IMR-90 (cell line): Measurements from ENCODE around the gene TINCR. TPM values are rescaled to one million over a fixed set of nuclear protein-coding genes. Genes with fewer than 3 reads are reported as not detected.

Experiments used
- ATAC-seq: fragments of 200-7000 bp; cut with Tn5 transposase; 2 replicates; pipeline ENCODE4 v1.9.1; 2020; ENCODE audit warnings: low read depth, mild to moderate bottlenecking, moderate library complexity
- BruUV-seq: library from RNA; stranded (reverse); fragments of 400-500 nt; replicated peaks from 2 replicates; lab custom pipeline; 2021; lab: Mats Ljungman, UMichigan
- CTCF ChIA-PET: fragments of 300-600 bp; formaldehyde crosslinking; extraction: SDS; loops from one replicate; lab custom pipeline; 2021; ENCODE audit warnings: antibody characterized with exemption; lab: Yijun Ruan, JAX
- POLR2A ChIA-PET: fragments of 300-600 bp; sonication (Branson Sonifier 250); formaldehyde crosslinking; loops from one replicate; lab custom pipeline; 2022; ENCODE audit warnings: antibody characterized with exemption; ENCODE audit not compliant: unreplicated experiment; lab: Charles Lee
- DNase-seq: peaks from one replicate; pipeline ENCODE4 v3.0.0; 2013
- H2AFZ ChIP-seq: replicated peaks from 2 replicates; pipeline ENCODE3; 2013; ENCODE audit warnings: low read length, mild to moderate bottlenecking; ENCODE audit not compliant: poor library complexity
- H2AK5ac ChIP-seq: 2 replicates; pipeline ENCODE4 v1.6.1; 2013; ENCODE audit warnings: low read depth, low read length, inconsistent platforms
- H2AK9ac ChIP-seq: replicated peaks from 2 replicates; pipeline ENCODE3; 2013; ENCODE audit warnings: mild to moderate bottlenecking, low read depth, low read length, moderate library complexity; ENCODE audit not compliant: poor library complexity
- H2BK120ac ChIP-seq: 2 replicates; pipeline ENCODE4 v1.6.1; 2013; ENCODE audit warnings: low read depth, low read length, inconsistent platforms
- H2BK15ac ChIP-seq: 3 replicates; pipeline ENCODE4 v1.6.1; 2013; ENCODE audit warnings: low read depth, low read length, inconsistent platforms
- H2BK20ac ChIP-seq: 2 replicates; pipeline ENCODE4 v1.6.1; 2013; ENCODE audit warnings: low read depth, mild to moderate bottlenecking, inconsistent platforms, low read length, moderate library complexity
- H2BK5ac ChIP-seq: 2 replicates; pipeline ENCODE4 v1.6.1; 2013; ENCODE audit warnings: mild to moderate bottlenecking, low read depth, low read length, inconsistent platforms; ENCODE audit not compliant: poor library complexity, severe bottlenecking
- H3K14ac ChIP-seq: replicated peaks from 2 replicates; pipeline ENCODE4 v1.6.1; 2013; ENCODE audit warnings: low read depth, low read length, inconsistent platforms
- H3K18ac ChIP-seq: 2 replicates; pipeline ENCODE4 v1.6.1; 2013; ENCODE audit warnings: low read depth, low read length, control low read depth
- H3K23ac ChIP-seq: 2 replicates; pipeline ENCODE4 v1.6.1; 2013; ENCODE audit warnings: low read depth, low read length, inconsistent platforms
- H3K27ac ChIP-seq: 2 replicates; pipeline ENCODE4 v1.5.1; 2013; ENCODE audit warnings: mild to moderate bottlenecking, control low read depth, low read length; ENCODE audit not compliant: insufficient read depth
- H3K27me3 ChIP-seq: 2 replicates; pipeline ENCODE4 v1.6.1; 2013; ENCODE audit warnings: low read length; ENCODE audit not compliant: control insufficient read depth, insufficient read depth
- H3K36me3 ChIP-seq: 2 replicates; pipeline ENCODE4 v1.6.1; 2013; ENCODE audit warnings: low read length, mixed read lengths; ENCODE audit not compliant: control insufficient read depth, insufficient read depth
- H3K4ac ChIP-seq: 2 replicates; pipeline ENCODE4 v1.6.1; 2013; ENCODE audit warnings: low read depth, low read length, inconsistent platforms
- H3K4me1 ChIP-seq: 2 replicates; pipeline ENCODE4 v1.6.1; 2013; ENCODE audit warnings: low read length, mixed read lengths; ENCODE audit not compliant: control insufficient read depth, insufficient read depth
- H3K4me2 ChIP-seq: 2 replicates; pipeline ENCODE4 v1.6.1; 2013; ENCODE audit warnings: low read depth, mild to moderate bottlenecking, control low read depth, low read length, moderate library complexity
- H3K4me3 ChIP-seq: 2 replicates; pipeline ENCODE4 v1.5.1; 2013; ENCODE audit warnings: low read depth, mild to moderate bottlenecking, control low read depth, low read length, moderate library complexity; ENCODE audit not compliant: insufficient read depth
- H3K56ac ChIP-seq: 2 replicates; pipeline ENCODE4 v1.6.1; 2013; ENCODE audit warnings: low read length, inconsistent platforms; ENCODE audit not compliant: insufficient read depth; ENCODE audit errors: extremely low read depth
- H3K79me1 ChIP-seq, 2 experiments: 2 replicates each; pipeline ENCODE4 v1.6.1; 2013; ENCODE audit warnings: low read length in 2 of 2, inconsistent platforms in 1 of 2, low read depth in 1 of 2
- H3K9ac ChIP-seq: 2 replicates; pipeline ENCODE4 v1.6.1; 2013; ENCODE audit warnings: low read depth, low read length, control low read depth
- H3K9me1 ChIP-seq: 2 replicates; pipeline ENCODE4 v1.6.1; 2013; ENCODE audit warnings: low read length, inconsistent platforms; ENCODE audit not compliant: insufficient read depth
- H3K9me3 ChIP-seq: 2 replicates; pipeline ENCODE4 v1.6.1; 2013; ENCODE audit warnings: low read length; ENCODE audit not compliant: control insufficient read depth, insufficient read depth
- H4K20me1 ChIP-seq: 2 replicates; pipeline ENCODE4 v1.6.1; 2013; ENCODE audit warnings: low read length, inconsistent platforms; ENCODE audit not compliant: insufficient read depth
- H4K5ac ChIP-seq: 2 replicates; pipeline ENCODE4 v1.6.1; 2013; ENCODE audit warnings: mild to moderate bottlenecking, low read depth, low read length, control low read depth
- H4K8ac ChIP-seq, 2 experiments: 2 replicates each; pipeline ENCODE4 v1.6.1; 2013; ENCODE audit warnings: low read depth in 2 of 2, low read length in 2 of 2, control low read depth in 1 of 2, inconsistent platforms in 1 of 2
- H4K91ac ChIP-seq: 2 replicates; pipeline ENCODE4 v1.6.1; 2013; ENCODE audit warnings: low read depth, low read length, inconsistent platforms; ENCODE audit not compliant: insufficient read depth
- MAZ ChIP-seq: IDR thresholded peaks from 2 replicates; pipeline ENCODE4 v1.6.1; 2012; ENCODE audit warnings: low read depth, mild to moderate bottlenecking, low read length, improper control_type of control experiment, moderate library complexity, borderline replicate concordance
- RAD21 ChIP-seq: IDR thresholded peaks from 2 replicates; pipeline ENCODE4 v1.6.1; 2012; ENCODE audit warnings: low read length, improper control_type of control experiment
- SMC3 ChIP-seq: fragments of 150-350 bp; IDR thresholded peaks from 2 replicates; pipeline ENCODE4 v1.6.1; 2016; ENCODE audit warnings: low read depth, mild to moderate bottlenecking, antibody characterized with exemption, low read length, moderate library complexity
- WGBS, 2 experiments: methylation state at CpG; one replicate each; pipeline versions ENCODE4 v1.1.5 to v1.1.7; 2013; ENCODE audit warnings: missing lambda C conversion rate in 2 of 2; ENCODE audit not compliant: insufficient read length in 1 of 2; ENCODE audit errors: extremely low coverage in 2 of 2; 5-methylcytosine and 5-hydroxymethylcytosine counted together
- dilution Hi-C: fragments of 300-500 bp; cut with HindIII; formaldehyde crosslinking; loops from one replicate; pipeline ENCODE4 v1.14.3; 2018; ENCODE audit warnings: low sequenced_read_pairs; ENCODE audit not compliant: unreplicated experiment
- in situ Hi-C: fragments of 300-500 bp; cut with MboI; formaldehyde crosslinking; loops from 3 replicates; pipeline ENCODE4 v1.14.3; 2019; ENCODE audit warnings: low sequenced_read_pairs, inconsistent platforms, mixed read lengths
- intact Hi-C: fragments of 100-400 bp; cut with micrococcal nuclease; formaldehyde crosslinking; loops from 2 replicates; pipeline ENCODE4 v1.10.0; 2022
- polyA plus RNA-seq, 3 experiments: library from polyadenylated mRNA; depleted of rRNA; stranded (reverse); fragments of >200 nt; gene quantifications; 2 replicates each; pipeline ENCODE4 v1.2.3, GENCODE V29; 2012; ENCODE audit warnings: low replicate concordance in 1 of 3
- total RNA-seq: library from RNA; depleted of rRNA; stranded (reverse); fragments of >200 nt; gene quantifications from 2 replicates; pipeline ENCODE4 v1.2.3, GENCODE V29; 2012
- TF ChIP-seq, protein P1 (sequence below): conservative IDR thresholded peaks from 2 replicates; pipeline ENCODE4 v1.5.1; 2012; ENCODE audit warnings: mild to moderate bottlenecking, low read depth, low read length, improper control_type of control experiment

Gene TINCR
- total and polyA plus RNA-seq, 2 of the 4 experiments (the other 2 are of a cell fraction): 0.05 TPM; not detected in 1

DNA sequence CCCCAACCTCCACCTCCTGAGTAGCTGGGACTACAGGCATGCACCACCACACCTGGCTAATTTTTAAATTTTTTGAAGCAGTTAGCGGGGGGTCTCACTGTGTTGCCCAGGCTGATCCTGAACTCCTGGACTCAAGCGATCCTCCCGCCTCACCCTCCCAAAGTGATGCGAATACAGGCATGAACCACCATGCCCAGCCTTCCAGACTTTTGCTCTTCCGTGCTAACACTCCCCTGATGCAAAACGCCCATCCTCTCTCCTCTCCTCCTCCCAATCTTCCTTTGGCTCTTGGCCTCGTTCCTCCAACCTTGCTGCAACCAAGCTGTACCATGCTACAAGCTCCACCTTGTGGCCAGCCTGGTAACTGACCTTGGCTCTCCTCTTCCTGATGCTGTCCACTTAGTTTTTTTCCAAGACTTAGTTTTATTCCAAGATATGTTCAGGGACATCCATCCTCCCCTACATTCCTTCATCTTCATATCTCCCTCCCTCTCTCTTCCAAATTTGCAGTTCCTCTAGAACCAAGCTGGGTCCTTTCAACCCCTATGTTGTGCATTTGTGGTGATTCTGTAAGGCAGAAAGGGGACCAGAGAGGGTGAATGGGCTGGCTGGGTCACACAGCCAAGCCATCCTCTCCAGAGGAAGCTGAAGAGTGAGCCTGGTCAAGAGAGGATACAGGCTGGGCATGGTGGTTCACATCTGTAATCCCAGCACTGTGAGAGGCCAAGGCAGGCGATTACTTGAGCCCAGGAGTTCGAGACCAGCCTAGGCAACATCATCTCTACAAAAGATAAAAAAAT is 32.8 kb downstream of the TINCR start:
- H2BK120ac ChIP-seq: no peak overlapping the region
- no peak overlapping the region for H3K18ac ChIP-seq
- dilution Hi-C loops (no loop called here), in situ Hi-C loops (no loop called here), intact Hi-C loops (no loop called here)
- no peak overlapping the region for H2BK5ac ChIP-seq
- H3K4me2 ChIP-seq: no peak overlapping the region
- H3K27me3 ChIP-seq: peaks cover 14% of the 10 kb centered on the region; the same call in 1 of the 2 replicates
- WGBS, 2 experiments: 71% methylated on average over 7 of the region's 9 CpGs; no CpG with 5 or more reads in 1 of the 2 experiments
- no peak overlapping the region for H3K14ac ChIP-seq
- DNase-seq (peak; percentile 12), ATAC-seq (no peak)
- H4K5ac ChIP-seq: no peak overlapping the region
- H2BK20ac ChIP-seq: no peak overlapping the region
- H2AK9ac ChIP-seq: no peak overlapping the region
- H2AK5ac ChIP-seq: no peak overlapping the region
- H2BK15ac ChIP-seq: no peak overlapping the region
- TF ChIP-seq, protein P1, sequence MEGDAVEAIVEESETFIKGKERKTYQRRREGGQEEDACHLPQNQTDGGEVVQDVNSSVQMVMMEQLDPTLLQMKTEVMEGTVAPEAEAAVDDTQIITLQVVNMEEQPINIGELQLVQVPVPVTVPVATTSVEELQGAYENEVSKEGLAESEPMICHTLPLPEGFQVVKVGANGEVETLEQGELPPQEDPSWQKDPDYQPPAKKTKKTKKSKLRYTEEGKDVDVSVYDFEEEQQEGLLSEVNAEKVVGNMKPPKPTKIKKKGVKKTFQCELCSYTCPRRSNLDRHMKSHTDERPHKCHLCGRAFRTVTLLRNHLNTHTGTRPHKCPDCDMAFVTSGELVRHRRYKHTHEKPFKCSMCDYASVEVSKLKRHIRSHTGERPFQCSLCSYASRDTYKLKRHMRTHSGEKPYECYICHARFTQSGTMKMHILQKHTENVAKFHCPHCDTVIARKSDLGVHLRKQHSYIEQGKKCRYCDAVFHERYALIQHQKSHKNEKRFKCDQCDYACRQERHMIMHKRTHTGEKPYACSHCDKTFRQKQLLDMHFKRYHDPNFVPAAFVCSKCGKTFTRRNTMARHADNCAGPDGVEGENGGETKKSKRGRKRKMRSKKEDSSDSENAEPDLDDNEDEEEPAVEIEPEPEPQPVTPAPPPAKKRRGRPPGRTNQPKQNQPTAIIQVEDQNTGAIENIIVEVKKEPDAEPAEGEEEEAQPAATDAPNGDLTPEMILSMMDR: peak; percentile 33; the same call in 1 of the 2 replicates
- peak; percentile 19; the same call in 1 of the 2 replicates for TF ChIP-seq RAD21
- TF ChIP-seq MAZ: no peak
- TF ChIP-seq SMC3: peak; percentile 18; the same call in 1 of the 2 replicates
- H3K36me3 ChIP-seq: no peaks in the 10 kb centered on the region
- no peaks in the 10 kb centered on the region for H3K9me1 ChIP-seq
- no peak overlapping the region for H3K4me3 ChIP-seq
- ChIA-PET POLR2A (no interaction called here), CTCF (interaction anchor here (1.5 kb wide), 1 partner anchor 13 kb away, joined by 6 read pairs; no protein-coding TSS in a partner anchor)
- H3K9ac ChIP-seq: no peak overlapping the region
- H2AFZ ChIP-seq: no peak overlapping the region
- no peak overlapping the region for H3K23ac ChIP-seq
- H3K4ac ChIP-seq: no peak overlapping the region
- H3K79me1 ChIP-seq: no peaks in the 10 kb centered on the region
- no peaks in the 10 kb centered on the region for H4K20me1 ChIP-seq
- H3K27ac ChIP-seq: no peak overlapping the region
- no peak overlapping the region for H3K56ac ChIP-seq
- BruUV-seq: no TSS peak
- no peak overlapping the region for H4K8ac ChIP-seq
- H3K9me3 ChIP-seq: peaks cover 15% of the 10 kb centered on the region
- 0 out of 2 replicates have a peak, but pooled peaks cover 2% of the 10 kb centered on the region for H3K4me1 ChIP-seq
- no peak overlapping the region for H4K91ac ChIP-seq
